ENCODE data around the gene ANKRD28.

ANKRD28 gene

DNA sequence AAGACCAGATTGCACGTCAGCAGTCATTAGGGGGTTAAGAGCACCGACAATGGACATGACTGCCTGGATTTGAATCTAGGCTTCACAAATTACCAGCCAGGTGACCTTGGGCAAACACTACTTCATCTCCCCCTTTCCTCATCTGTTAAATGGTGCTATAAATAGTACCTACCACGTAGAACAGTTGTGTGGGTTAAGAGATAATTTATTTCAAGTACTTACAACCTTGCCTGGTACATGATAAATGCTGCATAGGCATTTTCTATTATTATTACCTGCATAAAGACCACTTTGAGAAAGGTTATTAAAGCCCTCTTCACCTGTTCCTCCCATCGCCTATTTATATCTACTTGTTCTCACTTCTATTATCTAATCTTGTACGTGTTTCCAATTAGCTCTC, 131.5 kb downstream of the ANKRD28 start:
- no peak for DNase-seq (ENCODE audit: low read depth, low spot score)

DNA sequence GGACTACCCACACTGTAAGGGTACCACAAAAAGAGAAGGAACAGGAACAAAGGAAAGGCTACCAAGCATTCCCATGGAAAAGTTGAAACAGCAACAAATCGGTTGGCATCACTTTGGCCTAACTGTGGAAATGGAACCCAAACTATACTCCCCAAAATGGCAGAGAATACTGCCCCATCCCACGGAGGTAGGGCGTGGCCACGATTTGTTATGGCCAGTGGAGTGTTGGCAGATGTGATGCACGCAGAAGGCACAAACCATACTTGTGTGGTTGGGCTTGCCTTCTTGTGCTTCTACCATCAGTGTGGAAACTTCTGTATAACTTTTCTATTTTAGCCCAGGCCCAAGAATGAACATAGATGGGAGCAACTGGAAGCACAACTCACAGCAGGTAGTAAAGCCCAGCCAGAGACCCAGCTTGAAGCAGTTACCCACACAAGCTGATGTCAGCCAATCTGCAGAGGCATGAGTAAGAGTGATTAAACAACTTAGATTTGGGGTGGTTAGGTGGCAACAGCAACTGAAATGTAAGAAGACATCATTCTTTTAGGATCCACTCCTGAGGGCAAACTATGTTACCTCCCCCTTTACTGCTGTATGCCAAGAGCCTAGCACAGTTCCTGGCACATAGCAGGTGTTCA, 132.1 kb downstream of the ANKRD28 start:
- DNase-seq (ENCODE audit: low read depth, low spot score) = no peak

DNA sequence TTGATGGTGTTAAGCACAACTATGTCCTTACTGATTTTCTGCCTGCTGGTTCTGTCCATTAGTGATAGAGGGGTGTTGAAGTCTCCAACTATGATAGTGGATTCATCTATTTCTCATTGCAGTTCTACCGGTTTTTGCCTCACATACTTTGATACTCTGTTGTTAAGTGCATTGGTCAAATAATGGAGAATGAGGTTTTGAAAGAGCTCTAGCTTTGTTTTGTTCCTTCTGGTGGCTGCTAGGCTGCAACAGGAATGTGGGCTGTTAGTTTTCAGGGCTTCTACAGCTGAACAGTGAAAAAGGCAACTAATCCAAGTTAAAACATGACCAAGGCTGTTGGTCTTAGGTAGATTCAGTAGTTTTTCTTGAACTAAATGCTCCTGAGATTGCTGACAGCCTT, 133.6 kb downstream of the ANKRD28 start:
- DNase-seq (ENCODE audit: low read depth, low spot score) = no peak

DNA sequence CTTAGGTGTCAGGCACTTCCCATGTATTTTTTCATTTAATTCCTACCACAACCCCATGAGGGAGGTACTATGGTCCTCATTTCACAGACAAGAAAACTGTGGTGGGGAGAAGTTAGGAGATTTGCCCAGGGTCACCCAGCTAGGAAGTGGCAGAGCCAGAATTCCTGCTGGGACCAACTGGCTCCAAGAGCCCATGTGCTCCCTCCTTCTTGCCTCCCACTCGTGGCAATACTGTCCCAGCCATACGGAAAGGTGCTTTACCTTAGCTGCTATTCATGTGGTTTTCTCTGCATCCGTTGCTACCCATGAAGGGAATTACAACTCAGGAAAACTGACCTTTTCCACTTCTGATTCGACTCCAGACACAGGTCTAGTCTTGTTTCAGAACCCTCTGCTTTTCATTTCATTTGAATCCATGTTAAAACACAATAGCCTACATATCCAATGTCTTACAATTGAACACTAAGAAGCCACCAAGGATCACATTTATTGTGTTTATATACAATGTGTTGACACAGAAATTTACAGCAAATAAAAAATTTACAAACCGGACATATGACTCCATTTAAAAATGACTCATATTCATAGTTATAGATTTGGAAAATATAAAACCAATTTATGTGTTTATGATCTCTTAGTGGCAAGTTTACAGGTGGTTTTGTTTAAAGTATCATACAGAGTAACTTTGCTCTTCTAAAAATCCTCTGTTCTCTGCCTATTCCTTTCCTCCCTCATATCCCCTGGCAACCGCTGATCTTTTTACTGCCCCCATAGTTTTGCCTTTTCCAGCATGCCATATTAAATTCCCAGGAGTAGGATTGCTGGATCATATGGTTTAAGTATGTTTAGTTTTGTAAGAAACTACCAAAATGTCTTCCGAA, 137.5 kb downstream of the ANKRD28 start:
- DNase-seq (ENCODE audit: low read depth, low spot score) = no peak

DNA sequence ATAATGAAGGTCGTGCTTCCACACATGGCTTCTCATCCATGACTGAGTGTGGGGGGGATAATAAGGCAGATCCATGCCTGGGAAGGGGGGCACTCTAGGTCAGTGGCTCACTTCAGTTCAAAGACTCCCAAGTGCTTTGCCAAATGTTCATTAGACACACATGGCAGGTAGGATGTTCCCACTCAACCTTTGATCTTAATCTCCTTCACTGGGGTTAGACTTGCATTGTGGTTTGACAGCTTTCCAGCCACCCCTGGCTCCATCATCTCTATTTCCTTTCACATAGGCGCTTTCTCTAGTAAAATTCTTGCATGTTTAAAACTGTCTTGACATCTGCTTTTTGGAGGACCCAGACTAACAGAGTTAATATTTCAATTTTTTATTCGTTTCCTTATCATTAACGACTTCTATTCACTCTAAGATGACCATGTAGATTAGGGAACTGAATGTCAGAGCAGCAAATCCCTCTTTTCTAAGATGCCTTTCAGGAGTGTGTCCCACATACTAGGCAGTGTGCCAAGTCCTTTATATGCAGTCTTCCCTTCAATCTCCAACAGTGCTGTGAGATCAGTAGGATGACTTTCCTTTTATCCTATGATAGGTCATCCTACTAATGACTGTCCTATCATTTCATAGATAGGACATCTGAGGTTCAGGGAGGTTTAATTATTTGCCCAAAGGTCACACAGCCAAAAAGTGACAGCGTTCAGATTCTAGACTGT, 138.4 kb downstream of the ANKRD28 start:
- no peak for DNase-seq (ENCODE audit: low read depth, low spot score)

DNA sequence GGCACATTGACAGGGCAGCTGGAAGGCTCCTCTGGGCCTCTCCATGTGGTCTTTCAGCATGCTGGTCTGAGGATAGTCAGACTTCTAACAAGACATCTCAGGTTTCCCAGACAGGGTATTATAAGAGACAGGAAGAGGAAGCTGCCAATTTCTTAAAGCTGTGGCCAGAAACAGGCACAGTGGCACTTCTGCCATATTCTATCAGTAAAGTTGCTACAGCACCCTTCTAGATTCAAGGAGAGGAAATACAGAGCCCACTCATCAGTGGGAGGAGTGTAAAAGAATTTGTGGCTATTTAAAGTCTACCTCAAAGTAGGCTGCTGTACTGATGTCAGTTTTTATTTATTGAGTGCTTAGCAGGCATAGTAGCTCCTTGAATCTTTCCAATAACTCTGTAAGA, 140.8 kb downstream of the ANKRD28 start:
- no peak for DNase-seq (ENCODE audit: low read depth, low spot score)

DNA sequence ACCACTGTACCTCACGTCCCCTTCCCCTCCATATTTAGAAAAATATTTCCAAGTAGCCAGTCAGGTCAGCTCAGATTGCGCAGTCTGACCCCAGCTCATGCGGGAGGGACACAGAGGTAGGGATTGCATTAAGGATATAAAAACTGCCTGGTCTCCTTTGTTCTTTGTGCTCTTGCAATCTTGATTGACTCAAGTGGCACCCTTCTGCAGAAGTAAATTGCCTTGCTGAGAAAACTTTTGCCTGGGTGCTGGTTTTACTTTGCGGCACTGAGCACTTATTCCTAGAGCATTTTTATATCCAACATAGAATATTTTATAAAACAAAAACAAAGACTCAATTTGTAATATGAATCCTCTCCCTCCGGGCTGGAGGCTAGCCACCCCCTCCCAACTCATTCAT, 141.4 kb downstream of the ANKRD28 start:
- DNase-seq (ENCODE audit: low read depth, low spot score) = no peak

DNA sequence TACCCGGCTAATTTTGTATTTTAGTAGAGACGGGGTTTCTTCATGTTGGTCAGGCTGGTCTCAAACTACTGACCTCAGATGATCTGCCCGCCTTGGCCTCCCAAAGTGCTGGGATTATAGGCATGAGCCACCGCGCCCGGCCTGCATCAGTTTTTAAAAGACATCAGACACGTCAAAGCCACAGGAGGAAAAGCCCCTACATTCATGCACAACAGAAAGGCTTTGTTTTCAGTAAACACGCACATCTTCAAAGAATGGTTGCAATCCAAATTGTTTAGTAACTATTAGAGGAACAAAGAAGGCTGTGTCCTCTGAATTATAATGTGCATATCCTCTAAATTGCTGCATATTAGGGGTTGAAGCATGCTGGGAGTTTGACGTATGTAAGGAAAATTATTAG, 142.9 kb downstream of the ANKRD28 start:
- DNase-seq (ENCODE audit: low read depth, low spot score) = no peak

DNA sequence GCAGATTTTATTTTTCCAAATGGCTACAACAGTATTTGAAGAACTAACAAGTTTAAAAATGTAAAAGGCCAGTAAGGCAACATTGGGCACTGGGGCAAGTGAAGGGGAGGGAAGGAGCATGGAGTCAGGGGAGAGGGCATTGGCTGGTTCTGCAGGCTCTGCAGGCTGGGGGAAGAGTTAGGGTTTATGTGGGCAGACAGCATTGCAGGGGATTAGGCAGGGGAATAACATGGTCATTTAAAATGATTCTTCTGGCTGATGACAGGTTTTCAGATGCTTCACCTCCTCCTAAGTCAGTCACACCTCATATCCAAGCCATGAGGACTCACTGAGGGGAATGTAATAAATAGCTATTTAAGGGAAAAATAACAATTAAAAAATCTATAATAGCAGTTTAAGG, 143.7 kb downstream of the ANKRD28 start:
- no peak for DNase-seq (ENCODE audit: low read depth, low spot score)

DNA sequence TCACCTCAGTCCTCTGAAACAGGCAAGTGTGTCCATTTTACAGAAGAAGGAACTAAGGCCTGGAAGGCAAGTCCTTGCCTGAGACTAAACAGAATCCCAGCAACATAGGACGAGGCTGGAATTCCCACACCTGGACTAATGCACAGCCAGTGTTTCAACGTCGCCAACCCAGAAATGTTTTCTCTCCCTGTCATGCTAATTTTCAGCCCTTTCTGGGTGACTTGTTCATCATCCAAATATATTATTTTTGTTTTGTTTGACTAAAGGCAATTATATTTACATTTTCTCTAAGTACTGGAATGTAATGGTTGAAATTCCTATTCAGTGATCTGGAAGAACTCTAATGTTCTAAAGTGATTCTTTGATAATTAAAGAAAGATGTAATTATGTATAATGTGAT, 144.5 kb downstream of the ANKRD28 start:
- no peak for DNase-seq (ENCODE audit: low read depth, low spot score)

DNA sequence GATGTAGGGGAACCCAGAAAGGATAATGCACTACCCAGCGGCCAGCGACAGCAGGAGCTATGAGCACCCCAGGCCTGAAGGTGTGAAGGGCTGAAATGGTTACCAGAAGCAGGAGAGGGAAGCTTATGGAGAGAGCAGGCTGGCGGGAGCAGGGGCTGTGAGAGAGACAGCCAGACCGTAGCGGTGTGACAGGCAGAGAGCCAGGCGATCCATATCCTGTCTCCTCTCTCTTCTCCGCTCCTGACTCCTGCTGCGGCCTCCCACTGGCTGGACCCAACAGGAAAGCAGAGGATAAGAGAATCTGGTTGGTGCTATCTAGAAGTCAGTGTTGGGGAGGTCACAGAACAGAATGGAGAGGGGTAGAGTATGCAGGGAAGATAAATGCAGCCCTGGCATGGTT, 146.4 kb downstream of the ANKRD28 start:
- no peak for DNase-seq (ENCODE audit: low read depth, low spot score)

DNA sequence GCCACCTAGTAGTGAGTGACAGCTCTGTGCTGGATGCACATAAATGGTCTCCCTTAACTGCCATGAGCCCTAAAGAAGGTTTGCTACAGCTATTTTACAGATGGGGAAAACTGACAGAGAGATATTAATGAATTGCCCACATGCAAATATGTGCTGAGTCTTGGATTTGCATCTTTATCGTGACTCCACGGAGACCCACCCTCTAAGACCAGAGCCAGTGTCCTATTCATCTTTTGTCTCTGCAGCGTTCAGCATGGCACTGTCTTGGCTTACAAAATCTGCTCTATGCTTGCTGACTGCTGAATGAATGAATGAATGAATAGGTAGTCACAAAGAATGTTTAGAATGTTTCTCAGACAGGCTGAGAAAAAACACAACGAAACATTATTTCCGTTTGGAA, 147.9 kb downstream of the ANKRD28 start:
- DNase-seq (ENCODE audit: low read depth, low spot score) = no peak

DNA sequence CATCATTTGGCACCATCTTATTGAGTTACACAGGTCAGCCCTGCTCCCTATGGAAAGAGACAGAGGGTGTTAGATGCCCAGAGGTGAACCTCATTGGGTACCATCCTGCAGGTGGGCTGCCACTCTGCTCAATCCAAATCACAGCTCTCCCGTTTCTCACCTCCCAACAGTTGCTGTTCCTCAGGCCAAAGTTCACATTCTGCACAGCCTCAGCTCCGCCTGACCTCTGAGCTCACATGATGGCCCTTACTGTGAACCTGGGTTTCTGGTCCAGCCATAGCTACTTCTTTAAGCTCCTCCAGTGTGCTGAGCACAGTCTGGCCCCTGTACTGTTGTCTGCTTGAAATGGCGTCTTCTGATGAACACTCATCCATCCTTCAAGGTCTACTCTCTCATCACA, 148.4 kb downstream of the ANKRD28 start:
- no peak for DNase-seq (ENCODE audit: low read depth, low spot score)

DNA sequence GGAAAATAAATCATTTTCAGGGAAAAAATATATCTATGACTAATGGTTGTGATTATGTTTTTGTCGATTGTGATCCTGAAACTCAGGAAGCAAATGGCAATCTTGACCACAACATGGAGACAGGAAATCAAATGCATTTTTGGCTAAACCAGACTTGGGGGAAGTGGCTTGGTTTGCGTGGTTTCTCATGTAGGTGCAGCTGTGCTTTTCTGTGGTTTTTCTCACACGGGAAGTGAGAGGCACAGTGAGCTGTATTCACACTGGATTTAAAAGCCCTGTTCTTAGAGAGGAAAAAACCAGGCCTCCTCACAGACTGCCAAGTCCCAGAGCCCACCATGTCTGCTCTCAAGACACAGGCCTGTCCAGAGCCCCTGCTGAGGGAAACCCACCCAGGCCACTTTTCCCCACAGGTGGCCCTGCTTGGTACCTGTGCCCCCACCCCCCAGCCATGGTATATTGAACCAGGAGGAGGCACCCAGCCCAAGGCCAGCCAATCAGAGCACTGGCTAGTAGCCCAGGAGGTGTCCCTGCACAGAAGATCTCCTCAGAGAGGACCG, 150.1 kb downstream of the ANKRD28 start:
- DNase-seq (ENCODE audit: low read depth, low spot score) = peak; percentile 6

DNA sequence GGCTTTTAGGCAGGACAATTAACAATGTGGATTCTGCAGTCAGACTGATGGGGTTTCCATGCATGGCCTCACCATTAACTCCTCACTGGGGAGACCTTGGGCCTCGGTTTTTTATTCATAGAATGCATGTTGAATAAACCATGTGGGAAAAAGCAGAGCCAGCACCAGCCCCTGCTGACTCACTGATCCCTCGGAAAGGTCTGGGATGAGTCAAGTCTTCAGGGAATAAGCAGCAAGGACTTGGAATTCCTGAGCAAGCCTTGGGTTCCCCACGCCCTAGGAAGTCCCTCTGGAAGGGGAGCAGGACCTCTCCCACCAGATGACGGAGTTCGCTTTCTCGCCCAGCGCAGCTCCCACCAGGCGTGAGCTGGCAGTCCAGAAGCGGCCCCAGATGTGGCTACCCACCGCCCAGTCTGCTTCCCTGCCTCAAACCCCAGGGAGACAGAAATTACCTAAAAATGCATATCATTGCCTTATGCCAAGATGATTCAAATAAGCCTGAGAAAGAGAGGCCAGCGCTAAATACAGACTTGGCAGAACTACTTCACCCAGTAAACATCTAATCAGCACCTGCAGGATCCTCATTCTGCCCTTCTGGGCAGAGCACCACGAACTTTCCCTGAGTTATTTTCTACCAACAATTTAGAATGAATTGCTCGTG, 150.8 kb downstream of the ANKRD28 start:
- DNase-seq (ENCODE audit: low read depth, low spot score) = no peak

DNA sequence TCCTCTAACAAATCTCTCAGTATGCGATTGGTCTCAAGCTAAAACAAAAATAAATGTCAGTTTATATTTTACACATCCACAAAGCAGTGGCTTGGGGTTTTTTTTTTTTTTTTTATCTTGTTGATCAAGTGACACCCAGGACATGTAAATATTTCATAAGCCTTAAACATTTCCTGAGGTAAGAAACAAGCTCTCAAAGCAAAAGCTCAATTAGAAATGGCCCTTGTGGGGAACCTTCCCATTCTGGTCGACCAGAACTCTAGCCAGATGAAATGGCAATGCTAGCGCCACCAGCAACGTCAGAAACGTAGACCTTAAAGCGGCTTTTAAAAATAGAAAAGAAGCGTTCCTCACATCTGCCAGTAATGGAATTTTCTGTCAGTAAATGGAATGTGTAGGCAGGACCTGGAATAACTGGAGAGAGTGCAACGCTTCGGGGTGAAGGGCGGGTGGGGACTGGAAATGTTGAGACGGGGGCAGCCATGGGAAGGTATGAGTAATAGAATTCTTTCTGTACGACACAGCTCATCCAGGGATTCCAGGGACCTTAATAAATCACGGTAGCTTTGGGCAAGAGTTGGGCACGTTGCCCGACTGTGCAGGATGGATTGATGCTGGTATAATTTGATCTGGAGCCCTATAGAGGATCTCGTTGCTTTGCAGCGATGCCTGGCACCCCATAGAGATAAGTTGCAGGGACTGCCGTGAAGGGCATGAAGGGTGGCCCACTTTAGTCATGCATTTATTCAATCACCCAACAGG, 151.9 kb downstream of the ANKRD28 start:
- no peak for DNase-seq (ENCODE audit: low read depth, low spot score)

DNA sequence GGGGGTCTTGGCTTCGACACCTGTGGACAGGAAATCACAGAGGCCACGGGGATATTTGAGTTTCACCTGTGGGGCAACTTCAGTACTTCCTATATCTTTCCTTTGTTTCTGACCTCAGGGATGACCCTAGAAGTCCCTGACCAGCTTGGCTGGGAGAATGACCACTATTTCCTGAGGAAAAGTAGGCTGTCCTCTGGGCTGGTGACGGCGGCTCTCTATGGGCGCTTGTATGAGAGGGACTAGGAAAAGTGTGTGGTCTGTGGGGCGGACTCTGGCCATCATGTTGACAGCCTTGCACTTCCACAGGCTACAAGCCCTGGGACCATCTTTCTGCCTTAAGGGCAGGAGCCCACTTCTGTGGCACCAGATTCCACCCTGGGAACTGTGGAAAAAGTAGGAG, 152.5 kb downstream of the ANKRD28 start:
- DNase-seq (ENCODE audit: low read depth, low spot score) = no peak

DNA sequence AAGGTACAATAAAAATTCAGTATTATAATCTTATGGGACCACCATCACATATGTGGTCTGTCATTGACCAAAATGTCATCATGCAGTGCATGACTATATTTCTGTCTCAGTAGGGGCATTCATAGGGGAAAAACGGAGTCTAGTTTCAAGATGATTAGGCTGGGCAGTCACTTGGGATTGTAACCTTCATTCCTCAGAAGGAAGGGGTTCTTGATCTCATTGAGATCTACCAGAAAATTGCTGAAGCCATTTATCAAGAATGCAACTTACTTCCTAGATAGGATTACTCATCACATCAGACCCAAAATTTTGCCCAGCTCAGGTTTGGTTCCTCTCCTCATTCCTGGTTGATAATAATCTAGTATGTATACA, 158.9 kb downstream of the ANKRD28 start:
- no peak for DNase-seq (ENCODE audit: low read depth, low spot score)

DNA sequence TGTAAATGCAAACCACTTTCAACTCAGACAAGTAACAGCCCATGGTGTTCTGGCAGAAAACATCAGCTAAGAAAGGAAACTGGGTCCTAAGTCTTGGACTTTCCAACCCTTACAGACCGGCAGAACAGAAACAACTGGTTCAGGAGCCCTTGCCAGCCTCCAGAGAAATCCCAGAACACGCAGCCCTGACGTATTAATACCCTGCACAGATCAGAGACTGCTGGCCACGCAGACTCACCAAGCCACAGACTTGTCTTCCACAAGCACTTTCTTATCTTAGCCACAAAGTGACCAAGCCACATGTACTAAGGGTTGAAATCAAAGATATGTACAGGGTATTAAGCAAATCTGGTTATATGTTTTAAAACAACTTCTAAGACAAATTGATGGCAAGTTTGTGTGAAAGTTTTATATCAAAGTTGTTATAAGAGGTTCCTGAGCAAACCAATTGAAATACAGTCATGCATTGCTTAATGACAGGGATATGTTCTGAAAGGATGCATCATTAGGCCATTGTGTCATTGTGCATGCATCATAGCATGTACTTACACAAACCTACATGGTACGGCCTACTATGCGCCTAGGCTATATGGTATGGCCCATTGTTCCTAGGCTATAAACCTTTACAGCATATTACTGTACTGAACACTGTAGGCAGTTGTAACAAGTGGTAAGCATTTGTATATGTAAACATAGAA, 159.4 kb downstream of the ANKRD28 start:
- no peak for DNase-seq (ENCODE audit: low read depth, low spot score)

DNA sequence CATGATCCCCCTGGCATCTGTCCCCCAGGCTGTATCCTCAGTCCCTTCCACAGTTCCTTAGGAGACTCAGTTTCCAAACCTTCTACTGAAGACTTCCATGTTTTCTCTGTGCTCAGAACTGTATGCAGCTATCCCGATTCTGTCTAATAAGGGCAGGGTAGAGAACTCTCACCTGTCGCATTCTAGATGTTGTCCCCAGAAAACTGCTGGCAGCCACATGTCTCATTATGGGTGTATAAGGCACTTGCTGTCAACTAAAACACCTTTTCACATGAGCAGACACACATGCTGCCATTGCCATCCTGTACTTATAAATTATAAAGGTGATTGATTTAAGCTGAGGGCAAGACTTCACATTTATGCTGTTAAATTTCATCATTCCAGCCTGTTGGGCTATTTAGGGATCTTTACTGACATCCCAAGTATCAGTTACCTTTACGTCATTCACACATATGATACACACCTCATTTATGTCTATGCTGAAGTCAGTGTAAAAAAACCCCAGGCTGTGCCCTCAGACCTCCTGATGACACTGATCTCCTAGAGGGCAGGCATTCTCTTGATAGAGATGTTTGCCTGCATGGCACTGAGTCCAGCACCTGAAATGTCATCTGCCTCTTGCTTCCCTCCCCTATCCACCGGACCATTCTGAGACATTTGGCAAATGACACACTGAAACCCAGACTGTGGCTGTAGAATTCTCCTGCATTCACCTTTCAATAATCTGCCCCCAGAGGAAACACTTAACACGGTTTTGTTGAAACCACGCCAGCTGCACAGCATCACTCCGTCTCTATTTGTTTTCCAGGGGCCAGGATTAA, 160.4 kb downstream of the ANKRD28 start:
- no peak for DNase-seq (ENCODE audit: low read depth, low spot score)

Measured in activated naive CD8-positive, alpha-beta T cell treated with anti-CD3 and anti-CD28 coated beads, Interleukin-2, amount 50 U/mL, for 16 hours (primary cell).